WTC11 (cell line): ENCODE measurements around the gene EYS.

Experiments used
- CTCF ChIP-seq: fragments of 200-600 bp; IDR thresholded peaks from 2 replicates; pipeline ENCODE4 v1.8.0; 2022; ENCODE audit warnings: antibody characterized with exemption
- ZBTB21 ChIP-seq: sonication (generic); formaldehyde crosslinking; IDR thresholded peaks from 2 replicates; pipeline ENCODE4 v1.8.1; 2023; ENCODE audit warnings: mild to moderate bottlenecking, missing genetic modification reagents, borderline replicate concordance

- TF ChIP-seq ZBTB21 (no peak), CTCF (no peak)
Observed at GRCh38 chr6:65182681-65183080, 524.3 kb downstream of the EYS start.
